ENCODE data around the gene POPDC3.

DNA sequence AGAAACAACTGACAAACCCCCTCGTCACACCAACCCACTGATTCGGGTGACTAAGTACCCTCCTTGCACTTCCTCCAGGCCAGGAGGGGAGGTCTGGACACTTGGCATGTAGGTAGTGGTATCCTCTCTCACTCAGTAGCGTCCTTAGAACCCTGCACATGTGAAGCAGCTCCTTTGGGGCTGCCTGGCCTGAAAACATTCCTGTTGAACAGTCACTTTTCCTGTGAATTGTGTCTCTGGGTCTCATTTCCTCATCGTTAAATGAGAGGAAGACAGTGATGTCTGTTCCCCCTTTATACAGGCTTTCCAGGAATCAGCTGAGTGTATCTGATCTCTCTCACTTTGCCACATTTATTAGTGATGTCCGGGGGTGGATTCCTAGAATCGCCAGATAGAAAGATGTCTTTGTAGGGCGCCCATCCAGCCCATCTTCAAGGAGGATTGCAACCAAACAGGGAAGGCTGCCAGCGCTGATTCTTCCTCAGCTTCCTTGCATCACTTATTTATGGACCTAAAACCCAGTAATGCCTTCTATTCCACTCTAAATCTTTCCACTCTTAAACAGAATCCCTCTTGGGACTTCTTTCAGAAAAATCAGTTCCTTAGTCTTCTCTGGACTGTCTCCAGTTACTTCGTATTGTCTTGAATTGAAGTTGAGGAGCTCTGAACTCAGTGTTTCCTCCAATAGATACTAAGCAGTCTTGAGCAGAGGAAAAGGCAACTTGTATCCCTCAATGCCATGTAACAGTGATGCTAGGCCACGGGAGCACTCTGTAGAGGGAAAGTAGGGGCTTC, 9.4 kb upstream of the POPDC3 start:
- TF ChIP-seq, protein P1, sequence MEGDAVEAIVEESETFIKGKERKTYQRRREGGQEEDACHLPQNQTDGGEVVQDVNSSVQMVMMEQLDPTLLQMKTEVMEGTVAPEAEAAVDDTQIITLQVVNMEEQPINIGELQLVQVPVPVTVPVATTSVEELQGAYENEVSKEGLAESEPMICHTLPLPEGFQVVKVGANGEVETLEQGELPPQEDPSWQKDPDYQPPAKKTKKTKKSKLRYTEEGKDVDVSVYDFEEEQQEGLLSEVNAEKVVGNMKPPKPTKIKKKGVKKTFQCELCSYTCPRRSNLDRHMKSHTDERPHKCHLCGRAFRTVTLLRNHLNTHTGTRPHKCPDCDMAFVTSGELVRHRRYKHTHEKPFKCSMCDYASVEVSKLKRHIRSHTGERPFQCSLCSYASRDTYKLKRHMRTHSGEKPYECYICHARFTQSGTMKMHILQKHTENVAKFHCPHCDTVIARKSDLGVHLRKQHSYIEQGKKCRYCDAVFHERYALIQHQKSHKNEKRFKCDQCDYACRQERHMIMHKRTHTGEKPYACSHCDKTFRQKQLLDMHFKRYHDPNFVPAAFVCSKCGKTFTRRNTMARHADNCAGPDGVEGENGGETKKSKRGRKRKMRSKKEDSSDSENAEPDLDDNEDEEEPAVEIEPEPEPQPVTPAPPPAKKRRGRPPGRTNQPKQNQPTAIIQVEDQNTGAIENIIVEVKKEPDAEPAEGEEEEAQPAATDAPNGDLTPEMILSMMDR (IDR thresholded peaks at IDR 0.05 in 8 of 11, conservative IDR thresholded peaks at IDR 0.05 in 3 of 11): no peak
- no peak for TF ChIP-seq POLR2A (IDR thresholded peaks at IDR 0.05)
